NOMO-1 treated with DMSO at 0.1 percent for 48 hours (cell line): Measurements from ENCODE around the gene EFNA2.

Source experiments
- DNase-seq: peaks from one replicate; lab custom pipeline; 2025; ENCODE audit not compliant: unreplicated experiment; lab: John Stamatoyannopoulos, UW

The EFNA2 gene

DNA sequence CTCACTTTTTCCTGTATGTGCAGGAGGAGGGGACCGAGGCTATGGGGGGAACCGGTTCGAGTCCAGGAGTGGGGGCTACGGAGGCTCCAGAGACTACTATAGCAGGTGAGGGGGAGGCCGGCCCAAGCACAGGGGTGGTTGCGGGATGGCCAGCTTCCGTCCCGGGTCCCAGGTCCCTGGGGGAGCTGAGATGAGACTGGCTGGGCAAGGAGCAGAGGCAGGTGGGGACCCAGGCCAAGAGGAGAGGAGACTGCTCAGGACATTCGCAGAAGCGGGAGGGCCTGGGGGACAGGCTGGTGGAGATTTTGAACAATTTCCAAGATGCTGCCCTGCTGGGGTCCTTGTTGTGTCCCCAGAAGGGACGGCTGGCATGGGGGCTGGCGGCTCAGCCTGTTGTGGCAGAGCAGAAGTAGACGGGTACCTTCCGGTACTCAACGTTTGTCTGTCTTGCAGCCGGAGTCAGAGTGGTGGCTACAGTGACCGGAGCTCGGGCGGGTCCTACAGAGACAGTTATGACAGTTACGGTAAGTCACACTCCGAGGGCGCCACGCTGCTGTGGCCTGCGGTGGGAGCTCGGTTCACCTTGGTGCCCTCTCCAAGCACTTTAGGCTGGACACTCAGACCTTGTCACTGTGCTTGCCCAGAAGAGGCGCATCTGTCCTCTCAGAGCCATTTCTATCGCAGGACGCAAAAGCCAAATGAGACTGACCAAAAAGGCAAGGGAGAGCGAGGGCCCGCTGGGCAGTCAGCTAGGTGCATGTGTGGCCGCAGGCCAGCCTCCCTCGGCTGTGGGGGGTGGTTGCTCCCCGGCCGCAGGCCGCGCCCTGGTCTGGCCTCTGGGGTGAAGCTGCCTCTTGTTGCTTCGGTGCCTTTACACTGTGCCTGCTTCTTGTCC is 13.9 kb upstream of the EFNA2 start:
- DNase-seq, result no peak

DNA sequence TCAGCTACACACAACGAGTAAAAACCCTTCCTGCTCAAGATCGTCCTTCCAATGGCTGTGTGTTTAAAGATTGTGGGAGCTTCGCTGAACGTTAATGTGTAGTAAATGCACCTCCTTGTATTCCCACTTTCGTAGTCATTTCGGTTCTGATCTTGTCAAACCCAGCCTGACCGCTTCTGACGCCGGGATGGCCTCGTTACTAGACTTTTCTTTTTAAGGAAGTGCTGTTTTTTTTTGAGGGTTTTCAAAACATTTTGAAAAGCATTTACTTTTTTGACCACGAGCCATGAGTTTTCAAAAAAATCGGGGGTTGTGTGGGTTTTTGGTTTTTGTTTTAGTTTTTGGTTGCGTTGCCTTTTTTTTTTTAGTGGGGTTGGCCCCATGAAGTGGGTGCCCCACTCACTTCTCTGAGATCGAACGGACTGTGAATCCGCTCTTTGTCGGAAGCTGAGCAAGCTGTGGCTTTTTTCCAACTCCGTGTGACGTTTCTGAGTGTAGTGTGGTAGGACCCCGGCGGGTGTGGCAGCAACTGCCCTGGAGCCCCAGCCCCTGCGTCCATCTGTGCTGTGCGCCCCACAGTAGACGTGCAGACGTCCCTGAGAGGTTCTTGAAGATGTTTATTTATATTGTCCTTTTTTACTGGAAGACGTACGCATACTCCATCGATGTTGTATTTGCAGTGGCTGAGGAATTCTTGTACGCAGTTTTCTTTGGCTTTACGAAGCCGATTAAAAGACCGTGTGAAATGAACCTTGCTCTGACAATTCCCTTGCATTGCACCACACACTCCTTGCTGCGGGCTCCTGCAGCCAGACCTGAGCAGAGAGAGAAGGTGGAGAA is 13.0 kb upstream of the EFNA2 start:
- DNase-seq, result no peak

DNA sequence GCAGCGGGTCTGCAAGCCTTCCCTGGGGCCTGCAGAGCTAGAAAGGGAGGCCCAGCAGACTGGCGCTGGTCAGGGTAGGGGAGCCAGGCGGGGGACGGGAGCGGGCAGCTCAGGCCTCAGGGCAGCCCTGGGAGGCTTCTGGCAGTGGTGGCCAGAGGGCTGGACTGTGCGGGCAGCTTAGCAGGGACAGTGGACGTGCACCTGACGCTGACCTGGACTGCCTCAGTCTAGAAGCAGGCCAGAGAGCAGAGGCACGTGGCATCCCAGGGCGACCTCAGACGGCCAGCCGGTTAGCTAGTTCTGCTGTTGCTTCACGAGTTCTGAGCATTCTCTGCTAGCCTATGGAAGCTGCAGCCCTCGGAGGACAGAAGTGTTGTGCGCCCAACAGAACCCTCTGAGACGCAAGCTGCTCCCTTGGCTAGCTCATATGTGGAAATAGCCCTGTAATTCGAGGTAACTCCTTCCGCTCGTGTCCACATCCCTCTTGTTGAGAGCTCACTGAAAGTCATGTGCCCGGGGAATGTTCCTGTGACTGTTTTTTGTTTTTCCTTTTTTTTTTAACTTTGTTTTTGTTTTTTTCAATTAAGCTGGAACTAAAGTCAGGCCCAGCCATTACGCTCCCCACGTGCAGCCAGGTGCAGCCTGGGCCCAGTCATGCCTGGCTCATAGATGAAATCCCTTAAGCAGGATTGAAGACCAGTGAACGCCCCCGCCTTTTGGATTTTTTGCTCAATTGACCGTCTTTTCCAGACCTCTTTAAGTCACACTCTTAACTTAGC is 12.2 kb upstream of the EFNA2 start:
- no peak for DNase-seq

DNA sequence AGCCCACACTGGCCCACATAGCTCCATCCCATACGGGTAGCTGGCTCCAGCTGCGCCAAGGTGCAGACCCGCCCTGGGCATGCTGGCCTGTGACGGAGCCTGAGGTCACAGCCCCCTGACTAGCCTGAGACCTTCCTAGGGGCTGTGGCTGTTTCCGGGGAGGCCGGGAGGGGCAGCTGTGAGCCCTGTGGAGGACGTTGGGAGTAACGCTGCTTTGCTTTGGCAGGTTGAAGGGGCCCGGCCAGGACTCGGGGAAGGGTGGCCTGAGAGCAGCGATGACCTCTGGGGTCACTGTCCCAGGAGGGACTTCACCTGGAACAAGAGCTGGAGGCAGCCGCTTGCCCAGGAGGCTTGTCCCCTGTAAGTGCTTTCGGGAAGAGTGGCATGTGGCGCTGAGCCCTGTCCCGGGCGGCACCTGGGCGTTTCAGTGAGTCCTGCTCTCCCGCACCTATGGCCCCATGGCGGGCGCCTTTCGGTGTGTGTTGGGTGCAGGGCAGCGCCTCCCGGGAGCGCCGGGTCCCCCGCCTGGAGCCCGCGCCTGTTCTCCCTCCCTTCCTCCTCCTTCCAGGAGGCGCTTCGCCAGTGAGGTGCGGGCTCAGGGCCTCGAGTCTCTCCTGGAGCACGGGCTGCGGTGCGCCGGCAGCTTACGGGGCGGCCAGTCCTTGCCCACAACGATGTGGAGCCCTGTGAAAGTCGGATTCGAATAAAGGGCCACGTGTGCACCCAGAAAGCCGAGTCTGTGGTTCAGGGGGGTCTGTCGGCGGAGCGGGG is 11.4 kb upstream of the EFNA2 start:
- DNase-seq, result no peak

DNA sequence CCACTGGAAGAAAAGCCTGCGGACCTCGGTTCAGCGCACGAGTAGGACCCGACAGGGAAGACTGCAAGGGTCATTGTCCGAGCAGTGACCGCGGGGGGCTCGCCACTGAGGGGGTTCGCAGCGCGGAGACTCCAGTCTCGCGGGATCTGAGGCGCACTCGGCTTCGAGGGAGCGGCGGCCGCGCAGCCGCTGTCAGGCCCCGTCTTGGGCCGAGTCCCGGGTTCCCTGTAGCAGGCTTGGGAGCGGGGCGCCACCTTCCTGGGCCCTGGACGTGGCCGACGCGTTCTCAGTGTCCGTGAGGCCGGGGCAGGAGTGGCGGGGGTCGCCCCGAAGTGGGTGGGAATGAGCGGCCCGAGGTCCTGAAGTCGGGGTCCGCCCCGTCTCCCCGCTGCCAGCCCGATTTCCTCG is 10.8 kb upstream of the EFNA2 start:
- DNase-seq, result no peak

DNA sequence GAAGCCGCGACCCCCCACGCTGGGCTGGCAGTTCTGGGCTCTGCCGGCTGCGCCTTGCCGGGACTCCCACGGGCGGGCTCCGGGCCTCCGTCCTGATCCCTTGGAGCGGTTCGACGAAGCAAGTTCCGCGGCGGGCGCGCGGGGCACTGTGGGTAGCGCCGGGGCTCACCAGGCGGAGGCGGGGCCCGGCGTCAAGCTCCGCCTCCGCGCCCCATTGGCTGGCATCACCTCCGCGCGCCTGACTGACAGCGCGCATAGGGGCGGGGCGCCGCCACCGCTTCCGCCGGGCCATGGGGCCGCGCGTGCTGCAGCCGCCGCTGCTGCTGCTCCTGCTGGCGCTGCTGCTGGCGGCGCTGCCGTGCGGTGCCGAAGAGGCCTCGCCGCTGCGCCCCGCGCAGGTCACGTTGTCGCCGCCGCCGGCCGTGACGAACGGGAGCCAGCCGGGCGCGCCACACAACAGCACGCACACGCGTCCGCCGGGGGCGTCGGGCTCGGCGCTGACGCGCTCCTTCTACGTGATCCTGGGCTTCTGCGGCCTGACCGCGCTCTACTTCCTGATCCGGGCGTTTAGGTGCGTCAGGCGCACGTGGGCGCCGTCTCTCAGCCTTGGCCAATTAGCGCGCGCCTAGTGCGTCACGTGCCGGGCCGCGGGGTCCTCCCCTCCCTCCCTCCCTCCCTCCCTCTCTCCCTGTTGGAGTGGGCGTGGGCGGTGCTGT is 10.3 kb upstream of the EFNA2 start, which contains the start of gene FAM174C:
Gene FAM174C (plus strand): TSS at position 271 of the 716 bp plus-strand sequence. CDS start 20 bp downstream, at position 291.
- DNase-seq, result peak; percentile 92

DNA sequence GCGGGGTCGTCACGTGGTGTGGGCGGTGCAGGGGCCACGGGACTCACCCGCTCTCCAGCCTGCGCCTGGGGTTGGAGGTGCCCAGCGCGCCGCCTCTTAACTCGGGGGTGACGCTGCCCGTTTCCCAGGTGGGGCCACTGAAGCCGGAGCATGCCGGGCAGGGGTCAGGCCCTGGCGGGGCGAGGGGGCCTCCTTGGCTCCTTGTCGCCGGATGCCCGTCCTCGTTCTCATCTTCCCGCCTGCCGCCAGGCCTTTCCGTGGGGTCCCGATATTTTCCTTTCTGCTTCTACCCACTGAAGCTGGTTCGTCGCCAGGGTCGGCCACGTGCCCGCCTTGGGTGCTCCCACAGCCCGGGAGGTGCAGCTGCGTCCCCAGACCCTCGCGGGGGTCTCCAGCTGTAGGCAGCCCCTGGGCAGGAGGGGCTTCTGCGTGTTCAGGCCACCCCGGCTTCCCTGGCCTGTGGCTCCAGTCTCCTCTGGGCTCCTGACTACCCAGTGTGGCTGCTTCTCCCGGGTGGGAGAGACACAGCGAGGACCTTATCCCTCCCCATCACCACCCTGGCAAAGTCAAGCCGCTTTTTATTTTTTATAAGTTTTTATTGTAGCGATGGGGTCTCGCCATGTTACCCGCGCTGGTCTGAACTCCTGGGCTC is 9.6 kb upstream of the EFNA2 start:
- DNase-seq, result no peak

DNA sequence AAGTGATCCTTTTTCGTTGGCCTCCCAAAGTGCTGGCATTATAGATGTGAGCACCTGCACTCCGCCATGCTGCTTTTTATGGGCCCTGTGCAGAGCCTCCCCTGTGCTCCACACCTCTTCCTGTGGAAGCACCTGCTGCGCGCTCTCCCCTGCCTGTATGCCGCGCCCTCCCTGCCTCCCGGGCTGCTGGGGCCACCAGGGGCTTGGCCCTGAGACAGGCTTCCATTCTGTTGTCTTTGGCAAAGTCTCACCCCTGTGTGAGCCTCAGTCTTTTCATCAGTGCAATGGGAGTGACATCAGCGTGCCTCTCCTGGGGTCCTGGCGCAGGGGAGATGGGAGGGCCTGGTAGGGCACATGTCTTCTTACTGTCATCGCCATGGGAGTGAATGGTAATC is 9.0 kb upstream of the EFNA2 start:
- no peak for DNase-seq

DNA sequence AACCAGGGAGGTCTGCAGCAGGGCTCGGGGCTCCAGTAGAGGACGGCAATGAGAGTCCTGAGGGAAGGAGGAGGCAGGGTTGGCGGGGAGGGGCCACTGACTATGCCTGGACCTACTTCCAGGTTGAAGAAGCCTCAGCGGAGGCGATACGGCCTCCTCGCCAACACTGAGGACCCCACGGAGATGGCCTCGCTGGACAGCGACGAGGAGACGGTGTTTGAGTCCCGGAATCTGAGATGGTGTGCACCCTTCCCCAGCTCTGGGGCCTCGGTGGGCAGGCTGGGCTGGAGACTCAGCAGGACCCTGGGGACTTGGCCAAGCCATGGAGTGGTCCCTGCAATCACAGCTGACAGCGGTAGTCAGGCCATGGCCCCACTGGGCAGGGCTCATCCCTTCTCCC is 8.6 kb upstream of the EFNA2 start:
- DNase-seq, result no peak

DNA sequence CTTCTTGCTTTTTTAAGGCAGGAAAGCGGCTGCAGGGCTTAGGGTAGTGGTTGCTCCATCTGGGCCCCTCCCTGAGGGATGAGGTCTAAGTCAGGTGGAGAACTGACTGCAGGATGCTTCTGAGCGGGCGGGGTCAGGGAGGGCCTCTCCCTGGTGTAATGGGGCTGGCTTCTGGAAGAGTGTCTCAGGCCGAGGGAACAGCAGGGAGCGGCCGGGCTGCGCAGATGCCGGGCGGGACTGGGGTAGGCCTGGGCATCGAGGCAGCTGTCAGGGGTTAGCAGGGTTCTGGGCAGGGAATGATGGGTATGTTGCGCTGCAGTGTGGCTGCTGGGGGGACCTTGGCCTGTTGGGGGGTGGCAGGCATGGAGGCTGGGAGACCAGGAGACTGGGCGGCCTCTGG is 7.6 kb upstream of the EFNA2 start:
- no peak for DNase-seq

DNA sequence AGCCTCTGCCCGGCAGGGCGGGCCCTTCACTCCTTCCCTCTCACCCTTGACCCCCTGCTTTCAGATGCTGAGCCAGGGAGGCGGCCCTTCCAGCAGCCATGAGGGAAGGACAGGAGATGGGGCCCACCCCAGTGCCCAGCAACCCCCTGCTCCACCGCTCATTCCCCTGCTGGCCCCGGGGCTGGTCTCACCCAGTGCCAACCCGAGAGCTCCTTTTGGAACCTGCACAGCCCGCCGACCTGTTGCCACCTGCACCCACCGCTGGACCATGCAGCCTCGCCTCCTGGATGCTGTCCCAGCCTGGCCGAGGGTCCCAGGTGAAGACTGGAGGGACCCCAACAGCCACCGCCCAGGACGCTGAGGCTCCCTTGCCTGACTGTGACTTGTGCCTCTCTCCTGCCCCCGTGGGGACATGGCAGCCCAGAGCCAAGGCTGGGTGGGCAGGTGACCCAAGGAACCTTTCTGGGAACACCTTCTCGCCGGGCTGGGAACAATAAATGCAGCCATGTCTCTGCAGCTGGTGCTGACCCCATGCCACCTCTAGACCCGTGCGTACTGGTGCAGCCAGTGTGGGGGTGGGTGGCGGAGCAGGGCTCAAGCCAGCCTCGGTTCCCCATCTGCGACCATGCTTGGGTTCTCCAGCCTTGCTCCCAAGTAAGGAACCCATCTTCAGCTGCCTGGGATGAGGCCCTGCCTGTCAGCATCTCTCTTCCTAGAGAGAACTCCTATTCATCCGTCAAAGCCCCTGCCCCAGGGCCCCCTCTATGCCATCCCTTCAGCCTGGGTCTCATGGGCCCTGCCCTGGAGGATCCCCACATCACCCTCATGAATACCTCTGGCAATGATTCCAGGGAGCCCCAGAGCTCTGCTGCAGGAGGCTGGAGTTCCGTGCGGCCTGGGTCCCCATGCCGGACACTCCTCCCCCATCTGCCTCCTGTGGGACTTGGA is 6.7 kb upstream of the EFNA2 start:
- DNase-seq, result no peak

DNA sequence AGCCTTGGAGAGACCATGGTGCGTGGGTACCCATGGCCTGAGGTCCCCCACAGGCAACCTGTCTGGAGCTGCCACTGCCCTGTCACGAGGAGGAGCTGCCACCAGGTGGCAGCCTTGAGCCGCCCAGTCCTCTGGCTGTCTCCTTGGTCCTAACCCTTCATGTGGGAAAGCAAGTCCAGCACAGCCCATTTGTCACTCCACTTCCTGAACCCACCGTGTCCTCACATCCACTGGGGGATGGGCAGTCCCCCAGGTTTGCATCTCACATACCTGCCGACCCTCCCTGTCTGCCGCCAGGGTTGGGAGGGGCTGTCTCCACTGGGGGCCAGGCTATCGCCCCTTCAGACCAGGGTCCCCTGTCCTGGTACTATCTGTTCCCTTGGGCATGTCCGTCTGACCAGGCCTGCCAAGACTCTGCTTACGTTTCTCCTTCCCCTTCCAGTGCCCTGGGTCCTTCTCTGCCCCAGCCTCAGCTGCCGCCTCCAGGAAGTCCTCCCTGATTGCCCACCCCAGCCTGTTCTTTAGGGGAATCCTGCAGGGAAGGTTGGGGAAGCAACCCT is 5.8 kb upstream of the EFNA2 start:
- DNase-seq, result peak; percentile 70

DNA sequence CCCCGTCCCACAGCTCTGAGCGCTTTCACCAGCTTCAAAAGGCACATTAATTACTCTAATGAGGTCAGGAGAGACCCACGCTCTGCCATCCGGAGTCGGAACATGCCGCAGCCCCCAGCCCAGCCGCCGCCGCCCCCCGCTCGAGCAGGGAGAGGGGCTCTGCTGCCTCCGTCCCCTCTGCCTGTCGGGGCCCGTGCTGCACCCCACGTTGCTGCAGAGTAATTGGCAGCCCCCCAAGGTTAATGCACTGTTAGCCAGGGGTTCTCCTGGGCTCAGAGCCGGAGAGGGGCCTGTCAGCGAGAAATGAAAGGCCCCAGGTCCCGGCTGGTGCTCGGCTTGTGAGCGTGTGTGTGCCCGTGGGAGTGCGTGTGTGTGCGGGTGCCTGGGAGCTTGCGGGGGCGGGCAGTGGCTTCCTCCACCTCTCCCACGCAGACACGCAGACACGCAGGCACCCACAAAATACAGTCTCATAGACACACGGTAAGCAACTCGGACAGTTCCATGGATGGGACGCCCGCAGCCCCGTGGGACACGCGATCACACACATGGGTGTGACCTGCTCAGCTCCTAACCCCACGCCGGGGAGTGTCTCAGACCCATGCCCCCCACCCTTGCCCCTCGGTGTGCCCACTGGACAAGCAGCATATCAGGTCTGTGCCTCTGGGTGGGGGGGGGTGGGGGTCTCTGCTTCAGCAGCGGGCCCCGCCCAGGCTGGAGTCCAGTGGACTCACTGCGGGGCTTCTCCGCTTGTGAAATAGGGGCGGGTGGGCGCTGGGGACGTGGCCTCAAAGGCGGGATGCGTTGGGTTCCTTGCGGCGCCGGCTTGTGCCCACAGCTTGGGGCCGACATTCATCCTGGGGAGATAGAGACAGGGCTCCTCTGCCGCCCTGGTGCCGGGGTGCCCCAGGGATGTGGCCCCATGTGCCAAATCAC is 4.8 kb upstream of the EFNA2 start:
- no peak for DNase-seq

DNA sequence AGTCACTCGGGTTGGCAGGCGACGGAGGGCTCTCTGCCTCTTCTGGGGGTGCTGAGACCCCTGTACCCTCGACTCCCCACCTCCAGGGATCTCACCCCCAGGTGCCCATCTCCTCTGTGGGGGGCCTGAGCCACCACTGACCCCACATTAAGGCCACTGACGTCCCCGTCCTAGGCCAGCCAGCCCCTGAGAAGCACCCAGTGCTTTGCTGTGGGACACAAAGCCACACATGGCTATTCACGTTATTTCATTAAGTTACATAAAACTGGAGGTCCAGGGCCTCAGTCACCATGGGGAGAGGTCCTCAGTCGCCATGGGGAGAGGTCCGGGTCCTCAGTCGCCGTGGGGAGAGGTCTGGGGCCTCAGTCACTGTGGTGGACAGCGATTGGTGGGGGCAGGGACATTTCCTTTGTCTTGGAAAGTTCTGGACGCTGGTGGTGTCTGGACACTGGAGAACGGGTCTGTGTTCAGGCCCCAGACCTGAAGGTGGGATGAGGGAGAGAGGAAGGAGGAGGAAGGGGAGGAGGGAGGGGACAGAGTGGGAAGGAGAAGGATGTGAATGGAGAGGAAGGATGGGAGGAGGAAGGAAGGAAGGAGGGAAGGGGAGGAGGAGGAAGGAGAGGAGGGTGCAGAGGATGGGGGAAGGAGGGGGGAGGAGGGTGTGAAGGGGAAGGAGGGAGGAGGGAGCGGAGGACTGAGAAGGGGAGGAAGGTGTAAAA is 3.9 kb upstream of the EFNA2 start:
- DNase-seq, result no peak

DNA sequence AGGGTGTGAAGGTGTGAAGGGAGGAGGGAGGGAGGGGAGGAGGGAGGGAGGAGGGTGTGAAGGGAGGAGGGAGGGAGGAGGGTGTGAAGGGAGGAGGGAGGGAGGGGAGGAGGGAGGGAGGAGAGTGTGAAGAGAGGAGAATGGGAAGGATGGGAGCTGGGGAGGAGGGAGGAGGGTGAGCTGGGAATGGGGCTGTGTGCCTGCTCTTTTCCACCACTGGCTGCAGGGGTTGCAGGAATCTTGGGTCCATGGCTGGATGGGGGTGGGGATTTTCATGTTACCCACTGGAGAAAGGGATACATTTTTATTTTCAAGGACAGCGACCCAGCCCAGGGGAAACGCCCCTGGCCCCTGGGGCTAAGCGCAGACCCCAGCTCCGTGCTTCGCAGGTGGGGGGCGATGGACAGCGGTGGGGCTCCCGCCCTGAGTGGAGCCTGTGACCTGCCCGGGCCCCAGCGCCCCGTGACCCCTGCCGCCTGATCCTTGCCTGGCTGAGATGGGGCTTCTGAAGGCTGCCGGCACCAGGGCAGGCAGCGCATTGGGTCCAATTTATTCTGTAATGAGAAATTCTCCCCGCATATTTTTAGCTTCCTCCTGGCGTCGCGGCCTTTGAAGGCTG is 3.0 kb upstream of the EFNA2 start:
- DNase-seq, result no peak
